Activated naive CD4-positive, alpha-beta T cell treated with anti-CD3 and anti-CD28 coated beads for 36 hours (primary cell): ENCODE results near the gene SLC43A3. TPM values are rescaled to one million over a fixed set of nuclear protein-coding genes. Genes with fewer than 3 reads are reported as not detected.
"Not testable (repeated sequence)": the region's sequence is repeated elsewhere in the genome, so short reads cannot be mapped to it uniquely, and the experiment has no call there.

Source experiments
- CTCF ChIA-PET: fragments of 350-600 bp; sonication (Branson Sonifier 250); formaldehyde crosslinking; loops from one replicate; lab custom pipeline; 2021; ENCODE audit warnings: antibody characterized with exemption; lab: Charles Lee
- DNase-seq: peaks from one replicate; pipeline ENCODE4 v3.0.0-alpha.2; 2020
- H3K27ac Mint-ChIP-seq: one replicate; pipeline ENCODE4 v1.8.0; 2021; ENCODE audit warnings: mild to moderate bottlenecking, mixed read lengths
- H3K27me3 Mint-ChIP-seq: one replicate; pipeline ENCODE4 v1.8.0; 2021; ENCODE audit warnings: low read depth, mixed read lengths
- H3K36me3 Mint-ChIP-seq: one replicate; pipeline ENCODE4 v1.8.0; 2021; ENCODE audit warnings: low read depth, mixed read lengths
- H3K4me1 Mint-ChIP-seq: one replicate; pipeline ENCODE4 v1.8.0; 2021; ENCODE audit warnings: low read depth, mixed read lengths
- H3K4me3 Mint-ChIP-seq: one replicate; pipeline ENCODE4 v1.8.0; 2021; ENCODE audit warnings: mild to moderate bottlenecking, moderate library complexity, mixed read lengths
- H3K9me3 Mint-ChIP-seq: one replicate; pipeline ENCODE4 v1.8.0; 2021; ENCODE audit warnings: mixed read lengths
- intact Hi-C: fragments of 100-400 bp; cut with micrococcal nuclease; formaldehyde crosslinking; loops from one replicate; pipeline ENCODE4 v1.15.1; 2023
- total RNA-seq, 2 experiments: library from RNA; stranded (reverse); gene quantifications; one replicate each; pipeline ENCODE4 v1.2.3, GENCODE V29; 2021

Gene SLC43A3
- total RNA-seq, 2 experiments from 2014 or later: 116 to 117 TPM

- H3K36me3 Mint-ChIP-seq: no peaks in the 10 kb centered on the region
- H3K4me3 Mint-ChIP-seq: no peak overlapping the region
- no peaks in the 10 kb centered on the region for H3K4me1 Mint-ChIP-seq
- H3K27me3 Mint-ChIP-seq: no peaks in the 10 kb centered on the region
- H3K9me3 Mint-ChIP-seq: no peaks in the 10 kb centered on the region
- intact Hi-C loops: no loop called here
- DNase-seq: no peak
- CTCF ChIA-PET: interaction anchor here (0.6 to 1.2 kb wide), 2 partner anchors 73 to 87 kb away, joined by 4 to 5 read pairs; no protein-coding TSS in a partner anchor
- no peak overlapping the region for H3K27ac Mint-ChIP-seq
Measured at GRCh38 chr11:57370941-57371340, 56.0 kb downstream of the SLC43A3 start.

GRCh38 chr11:57370251-57370650, 56.7 kb downstream of the SLC43A3 start:
- DNase-seq: no peak
- CTCF ChIA-PET: interaction anchor here (1.2 kb wide), 1 partner anchor 88 kb away, joined by 5 read pairs; no protein-coding TSS in a partner anchor
- intact Hi-C loops: no loop called here
- no peaks in the 10 kb centered on the region for H3K9me3 Mint-ChIP-seq
- no peaks in the 10 kb centered on the region for H3K4me1 Mint-ChIP-seq
- H3K4me3 Mint-ChIP-seq: no peak overlapping the region
- no peak overlapping the region for H3K27ac Mint-ChIP-seq
- no peaks in the 10 kb centered on the region for H3K27me3 Mint-ChIP-seq
- no peaks in the 10 kb centered on the region for H3K36me3 Mint-ChIP-seq

- Mint-ChIP-seq H3K4me3 (no peak overlapping the region), H3K4me1 (no peaks in the 10 kb centered on the region), H3K27me3 (no peaks in the 10 kb centered on the region), H3K27ac (no peak overlapping the region), H3K36me3 (no peaks in the 10 kb centered on the region), H3K9me3 (no peaks in the 10 kb centered on the region)
- DNase-seq: no peak
- intact Hi-C loops: no loop called here
- CTCF ChIA-PET: no interaction called here
Measured at GRCh38 chr11:57368845-57369232, 58.1 kb downstream of the SLC43A3 start.

- Mint-ChIP-seq H3K4me1 (no peaks in the 10 kb centered on the region), H3K27ac (no peak overlapping the region), H3K9me3 (no peaks in the 10 kb centered on the region), H3K27me3 (no peaks in the 10 kb centered on the region), H3K36me3 (no peaks in the 10 kb centered on the region), H3K4me3 (no peak overlapping the region)
- CTCF ChIA-PET: interaction anchor here (1.4 kb wide), 1 partner anchor 89 kb away, joined by 3 read pairs; no protein-coding TSS in a partner anchor
- intact Hi-C loops: no loop called here
- DNase-seq: no peak
Measured at GRCh38 chr11:57368106-57368844, 58.6 kb downstream of the SLC43A3 start.

- no peak for DNase-seq
- H3K36me3 Mint-ChIP-seq: no peaks in the 10 kb centered on the region
- no peaks in the 10 kb centered on the region for H3K9me3 Mint-ChIP-seq
- H3K4me3 Mint-ChIP-seq: no peak overlapping the region
- H3K27me3 Mint-ChIP-seq: peaks cover 5% of the 10 kb centered on the region
- intact Hi-C loops: no loop called here
- no peaks in the 10 kb centered on the region for H3K4me1 Mint-ChIP-seq
- CTCF ChIA-PET: interaction anchor here (0.8 kb wide), 1 partner anchor 92 kb away, joined by 5 read pairs; no protein-coding TSS in a partner anchor
- no peak overlapping the region for H3K27ac Mint-ChIP-seq
Measured at GRCh38 chr11:57364851-57365660, 61.9 kb downstream of the SLC43A3 start.

GRCh38 chr11:57363131-57364080, 63.5 kb downstream of the SLC43A3 start:
- peaks cover 5% of the 10 kb centered on the region for H3K27me3 Mint-ChIP-seq
- H3K4me3 Mint-ChIP-seq: no peak overlapping the region
- no peaks in the 10 kb centered on the region for H3K9me3 Mint-ChIP-seq
- no peaks in the 10 kb centered on the region for H3K36me3 Mint-ChIP-seq
- H3K4me1 Mint-ChIP-seq: no peaks in the 10 kb centered on the region
- intact Hi-C loops: no loop called here
- DNase-seq: no peak
- CTCF ChIA-PET: interaction anchor here (0.7 to 1.8 kb wide), 5 partner anchors 13 to 120 kb away, joined by 3 to 8 read pairs (median 5); no protein-coding TSS in a partner anchor
- no peak overlapping the region for H3K27ac Mint-ChIP-seq

GRCh38 chr11:57361926-57362325, 65.0 kb downstream of the SLC43A3 start:
- H3K27ac Mint-ChIP-seq: no peak overlapping the region
- H3K4me1 Mint-ChIP-seq: no peaks in the 10 kb centered on the region
- DNase-seq: no peak
- intact Hi-C loops: no loop called here
- H3K4me3 Mint-ChIP-seq: no peak overlapping the region
- H3K9me3 Mint-ChIP-seq: no peaks in the 10 kb centered on the region
- CTCF ChIA-PET: interaction anchor here (0.9 to 1.8 kb wide), 6 partner anchors 11 to 164 kb away, joined by 3 to 8 read pairs (median 4); no protein-coding TSS in a partner anchor
- no peaks in the 10 kb centered on the region for H3K36me3 Mint-ChIP-seq
- peaks cover 5% of the 10 kb centered on the region for H3K27me3 Mint-ChIP-seq

- DNase-seq, H3K36me3 Mint-ChIP-seq, H3K4me3 Mint-ChIP-seq, intact Hi-C loops, H3K4me1 Mint-ChIP-seq, H3K27me3 Mint-ChIP-seq, H3K27ac Mint-ChIP-seq, H3K9me3 Mint-ChIP-seq: not testable (repeated sequence)
- CTCF ChIA-PET: interaction anchor here (1.4 to 2.3 kb wide), 5 partner anchors 11 to 155 kb away, joined by 5 to 9 read pairs (median 7); no protein-coding TSS in a partner anchor
Measured at GRCh38 chr11:57361420-57361819, 65.5 kb downstream of the SLC43A3 start.

GRCh38 chr11:57360991-57361390, 65.9 kb downstream of the SLC43A3 start:
- CTCF ChIA-PET: interaction anchor here (0.6 to 2.5 kb wide), 6 partner anchors 11 to 1153 kb away, joined by 3 to 9 read pairs (median 6); no protein-coding TSS in a partner anchor
- H3K4me1 Mint-ChIP-seq: no peaks in the 10 kb centered on the region

GRCh38 chr11:57359896-57360690, 66.8 kb downstream of the SLC43A3 start:
- Mint-ChIP-seq H3K9me3 (no peaks in the 10 kb centered on the region), H3K4me1 (no peaks in the 10 kb centered on the region), H3K36me3 (no peaks in the 10 kb centered on the region), H3K27me3 (peaks cover 7% of the 10 kb centered on the region), H3K27ac (no peak overlapping the region), H3K4me3 (no peak overlapping the region)
- DNase-seq: no peak
- CTCF ChIA-PET: interaction anchor here (1.1 to 2.5 kb wide), 6 partner anchors 10 to 157 kb away, joined by 3 to 9 read pairs (median 6); no protein-coding TSS in a partner anchor
- intact Hi-C loops: no loop called here

More at GRCh38 chr11:57360991-57361390, 65.9 kb downstream of the SLC43A3 start:
- Mint-ChIP-seq H3K36me3 (no peaks in the 10 kb centered on the region), H3K27ac (no peak overlapping the region), H3K27me3 (peaks cover 7% of the 10 kb centered on the region), H3K4me3 (no peak overlapping the region), H3K9me3 (no peaks in the 10 kb centered on the region)
- intact Hi-C loops: no loop called here
- DNase-seq: no peak

- Mint-ChIP-seq H3K27me3 (peaks cover 11% of the 10 kb centered on the region), H3K4me1 (no peaks in the 10 kb centered on the region), H3K4me3 (no peak overlapping the region), H3K36me3 (no peaks in the 10 kb centered on the region), H3K9me3 (no peaks in the 10 kb centered on the region), H3K27ac (no peak overlapping the region)
- intact Hi-C loops: no loop called here
- no peak for DNase-seq
- CTCF ChIA-PET: interaction anchor here (1.4 to 2.5 kb wide), 3 partner anchors 11 to 285 kb away, joined by 3 to 9 read pairs (median 8); no protein-coding TSS in a partner anchor
Measured at GRCh38 chr11:57359396-57359795, 67.5 kb downstream of the SLC43A3 start.
